Gastroesophageal sphincter (tissue), 4 donors: ENCODE results near the gene NME4. TPM values are rescaled to one million over a fixed set of nuclear protein-coding genes. Genes with fewer than 3 reads are reported as not detected.

Source experiments
- ATAC-seq: fragments of 150-250 bp; one replicate; pipeline ENCODE4 v1.9.1; 2016; ENCODE audit warnings: mild to moderate bottlenecking, moderate library complexity
- H3K27ac ChIP-seq, 4 donors: fragments of 200-600 bp; sonication (generic) in 3 of 4; 1 replicate in 3 of 4; 2 replicates in 1 of 4; pipeline ENCODE4 v1.5.1; 2016 to 2019
- H3K27me3 ChIP-seq: fragments of 200-600 bp; sonication (generic); one replicate; pipeline ENCODE4 v1.5.1; 2019
- H3K36me3 ChIP-seq, 2 donors: fragments of 200-600 bp; sonication (generic); one replicate each; pipeline ENCODE4 v1.5.1; 2019; ENCODE audit warnings: control low read depth in 1 of 2
- H3K4me1 ChIP-seq, 3 donors: fragments of 200-600 bp; sonication (generic); 1 replicate in 2 of 3; 2 replicates in 1 of 3; pipeline ENCODE4 v1.5.1; 2016 to 2019; ENCODE audit warnings: control low read depth in 2 of 3
- H3K4me3 ChIP-seq, 2 donors: fragments of 200-600 bp; sonication (generic); one replicate each; pipeline ENCODE4 v1.5.1; 2019; ENCODE audit warnings: mild to moderate bottlenecking in 1 of 2, moderate library complexity in 1 of 2
- H3K9me3 ChIP-seq, 3 donors: fragments of 200-600 bp; sonication (generic); one replicate each; pipeline ENCODE4 v1.5.1; 2017 to 2019; ENCODE audit warnings: control low read depth in 2 of 3
- EP300 ChIP-seq: sonication (generic); formaldehyde crosslinking; IDR thresholded peaks from one replicate; pipeline ENCODE4 v1.6.1; 2017; ENCODE audit warnings: antibody characterized with exemption, mild to moderate bottlenecking
- POLR2A ChIP-seq, 2 donors: fragments of 450-650 bp; IDR thresholded peaks; one replicate each; pipeline ENCODE4 v1.6.1; 2017; ENCODE audit warnings: antibody characterized with exemption in 2 of 2, mild to moderate bottlenecking in 2 of 2, moderate library complexity in 1 of 2
- POLR2AphosphoS5 ChIP-seq: sonication (generic); formaldehyde crosslinking; IDR thresholded peaks from one replicate; pipeline ENCODE4 v1.6.1; 2017; ENCODE audit warnings: antibody characterized with exemption
- WGBS, 2 donors: methylation state at CpG; one replicate each; pipeline ENCODE4 v1.1.5; 2018; ENCODE audit warnings: low coverage in 1 of 2; 5-methylcytosine and 5-hydroxymethylcytosine counted together
- small RNA-seq, 4 donors: library from RNA; depleted of rRNA; stranded (forward); fragments of <200 nt; gene quantifications; one replicate each; pipeline ENCODE3, GENCODE V24; 2016
- total RNA-seq, 4 donors: library from RNA; depleted of rRNA; stranded (reverse); fragments of >200 nt; gene quantifications; one replicate each; pipeline ENCODE4 v1.1.0, GENCODE V29; 2016
- TF ChIP-seq, protein P1 (sequence below), 4 experiments: fragments of 200-600 bp in 2 of 4; fragments of 450-650 bp in 2 of 4; sonication (generic) in 1 of 4; IDR thresholded peaks; one replicate each; pipeline ENCODE4 v1.5.1; 2017 to 2019; ENCODE audit warnings: antibody characterized with exemption in 4 of 4, mild to moderate bottlenecking in 2 of 4, moderate library complexity in 2 of 4

The NME4 gene
- total RNA-seq, 4 donors from 2014 or later = 61.1 to 169 (median 136) TPM

DNA sequence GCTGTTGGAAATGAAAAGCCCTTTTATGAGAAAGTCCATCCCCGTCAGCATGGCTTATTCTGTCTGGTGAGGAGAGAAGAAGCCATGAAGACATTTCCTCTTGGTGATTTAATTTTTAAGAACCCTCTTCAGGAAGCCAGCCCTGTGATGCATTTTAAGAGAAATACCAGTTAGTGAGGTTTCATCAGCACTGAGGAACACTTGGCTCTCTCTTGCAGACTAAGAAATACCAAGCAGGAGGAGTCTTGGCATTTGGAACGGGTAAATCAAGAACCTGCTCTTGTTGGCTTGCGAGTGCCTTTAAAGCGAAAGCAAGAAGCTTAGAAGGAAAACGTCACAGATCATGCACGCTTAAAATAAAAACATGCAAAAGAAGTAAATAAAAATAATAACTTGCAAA lies 46.0 kb downstream of the NME4 start:
- H3K27ac ChIP-seq = no peak overlapping the region
- WGBS, 2 donors = 77 to 87% methylated on average over 5 to 6 of the region's 6 CpGs
- no peak for ATAC-seq

DNA sequence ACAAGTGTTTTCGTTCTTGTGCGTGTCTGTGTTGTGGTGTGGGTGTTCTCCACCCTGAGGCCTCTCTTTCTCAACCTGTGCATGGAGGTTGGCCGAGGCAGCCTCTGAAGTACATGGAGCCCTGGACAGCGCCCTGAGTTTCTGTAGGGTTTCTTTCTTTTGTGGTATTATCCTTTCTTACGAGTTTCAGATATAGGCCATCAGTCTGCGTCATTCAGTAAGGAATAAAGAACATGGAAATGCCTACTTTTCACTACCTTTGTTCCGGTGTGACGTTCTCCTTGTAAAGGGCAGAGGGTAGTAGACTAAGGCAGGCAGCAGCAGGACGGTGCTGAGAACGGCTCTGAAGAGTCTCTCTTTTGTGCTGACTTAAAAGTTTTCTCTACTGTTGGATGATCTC lies 47.0 kb downstream of the NME4 start:
- no peak for TF ChIP-seq EP300
- no peak for TF ChIP-seq POLR2A (IDR thresholded peaks at IDR 0.05)
- no peak for TF ChIP-seq POLR2AphosphoS5
- TF ChIP-seq, protein P1, sequence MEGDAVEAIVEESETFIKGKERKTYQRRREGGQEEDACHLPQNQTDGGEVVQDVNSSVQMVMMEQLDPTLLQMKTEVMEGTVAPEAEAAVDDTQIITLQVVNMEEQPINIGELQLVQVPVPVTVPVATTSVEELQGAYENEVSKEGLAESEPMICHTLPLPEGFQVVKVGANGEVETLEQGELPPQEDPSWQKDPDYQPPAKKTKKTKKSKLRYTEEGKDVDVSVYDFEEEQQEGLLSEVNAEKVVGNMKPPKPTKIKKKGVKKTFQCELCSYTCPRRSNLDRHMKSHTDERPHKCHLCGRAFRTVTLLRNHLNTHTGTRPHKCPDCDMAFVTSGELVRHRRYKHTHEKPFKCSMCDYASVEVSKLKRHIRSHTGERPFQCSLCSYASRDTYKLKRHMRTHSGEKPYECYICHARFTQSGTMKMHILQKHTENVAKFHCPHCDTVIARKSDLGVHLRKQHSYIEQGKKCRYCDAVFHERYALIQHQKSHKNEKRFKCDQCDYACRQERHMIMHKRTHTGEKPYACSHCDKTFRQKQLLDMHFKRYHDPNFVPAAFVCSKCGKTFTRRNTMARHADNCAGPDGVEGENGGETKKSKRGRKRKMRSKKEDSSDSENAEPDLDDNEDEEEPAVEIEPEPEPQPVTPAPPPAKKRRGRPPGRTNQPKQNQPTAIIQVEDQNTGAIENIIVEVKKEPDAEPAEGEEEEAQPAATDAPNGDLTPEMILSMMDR (IDR thresholded peaks at IDR 0.05) = no peak
- H3K27me3 ChIP-seq = no peaks in the 10 kb centered on the region

More for the DNA sequence above, 46.0 kb downstream of the NME4 start:
- TF ChIP-seq, protein P1 (IDR thresholded peaks at IDR 0.05) = no peak
- no peak for TF ChIP-seq POLR2AphosphoS5
- no peak for TF ChIP-seq POLR2A (IDR thresholded peaks at IDR 0.05)
- TF ChIP-seq EP300 = no peak
- Histone ChIP-seq H3K4me3 (no peak overlapping the region), H3K4me1 (peaks cover 0 to 6% (median 0%) of the 10 kb centered on the region in 3 donors), H3K36me3 (peaks cover 0 to 10% of the 10 kb centered on the region in 2 donors), H3K27me3 (no peaks in the 10 kb centered on the region), H3K9me3 (no peaks in the 10 kb centered on the region)

DNA sequence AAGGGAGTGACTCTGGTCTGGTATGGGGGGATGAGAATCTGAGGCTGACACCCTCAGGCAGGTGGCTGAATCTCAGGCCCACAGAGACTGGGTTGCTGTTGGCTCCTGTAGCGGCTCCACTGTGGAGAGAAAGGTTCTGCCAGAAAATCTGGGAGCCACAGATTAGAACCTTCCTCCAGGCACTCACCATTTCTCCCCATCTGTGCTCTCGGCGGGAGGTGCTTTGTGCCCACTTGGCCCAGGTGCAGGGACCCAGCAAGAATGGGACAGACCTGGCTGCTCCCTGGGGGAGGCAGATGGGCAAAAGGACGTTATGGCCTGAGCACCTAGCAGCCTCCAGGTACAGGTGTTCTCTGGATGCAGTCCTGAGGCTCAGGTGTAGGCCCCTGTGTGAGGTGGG lies 48.6 kb downstream of the NME4 start:
- Histone ChIP-seq H3K9me3 (no peaks in the 10 kb centered on the region), H3K4me1 (peaks cover 0 to 9% (median 0%) of the 10 kb centered on the region in 3 donors), H3K27me3 (no peaks in the 10 kb centered on the region), H3K4me3 (no peak overlapping the region), H3K36me3 (peaks cover 0 to 7% of the 10 kb centered on the region in 2 donors), H3K27ac (no peak overlapping the region)
- ATAC-seq = no peak
- WGBS, 2 donors = 67% methylated on average over 2 of the region's 4 CpGs; no CpG with 5 or more reads in 1 of the 2 donors
- no peak for TF ChIP-seq POLR2AphosphoS5
- TF ChIP-seq EP300 = no peak
- TF ChIP-seq, protein P1 (IDR thresholded peaks at IDR 0.05) = no peak
- TF ChIP-seq POLR2A (IDR thresholded peaks at IDR 0.05) = no peak

More for the DNA sequence above, 47.0 kb downstream of the NME4 start:
- no peak overlapping the region for H3K27ac ChIP-seq
- H3K9me3 ChIP-seq = no peaks in the 10 kb centered on the region
- H3K36me3 ChIP-seq = peaks cover 0 to 10% of the 10 kb centered on the region in 2 donors
- H3K4me1 ChIP-seq = peaks cover 0 to 6% (median 0%) of the 10 kb centered on the region in 3 donors
- no peak for ATAC-seq
- no peak overlapping the region for H3K4me3 ChIP-seq
- 72 to 89% methylated on average over 2 to 10 of the region's 10 CpGs for WGBS, 2 donors

Small RNA genes within 50 kb of the gene (small RNA-seq; reads per million reads assigned to genes)
- 0 reads per million in 4 donors for gene RF00019

Other genes with a start within 250 kb of the NME4 start
- gene HBZ, start 244.6 kb upstream of the NME4 start, total RNA-seq = not detected
- 1 to 10 TPM in 1 of 4 donors, not detected in 3; 3.0 TPM for gene HBM, start 231.2 kb upstream of the NME4 start, total RNA-seq
- gene HBA2, start 224.3 kb upstream of the NME4 start, total RNA-seq = 10 to 100 TPM in 3 of 4 donors, not detected in 1; 40.9 to 72.6 (median 57.7) TPM
- 10 to 100 TPM in 3 of 4 donors, not detected in 1; 15.5 to 96.7 (median 53.1) TPM for gene HBA1, start 220.5 kb upstream of the NME4 start, total RNA-seq
- not detected for gene HBQ1, start 216.7 kb upstream of the NME4 start, total RNA-seq
- gene LUC7L, start 167.8 kb upstream of the NME4 start, total RNA-seq = 100 to 1,000 TPM in 1 of 4 donors, 10 to 100 TPM in 3; 34.7 to 112 (median 59.6) TPM
- gene FAM234A, start 162.4 kb upstream of the NME4 start, total RNA-seq = 100 to 1,000 TPM in 2 of 4 donors, 10 to 100 TPM in 2; 54.5 to 123 (median 93.2) TPM
- 10 to 100 TPM in 2 of 4 donors, 1 to 10 TPM in 2; 3.0 to 11.5 (median 10.1) TPM for gene RGS11, start 121.3 kb upstream of the NME4 start, total RNA-seq
- gene ARHGDIG, start 116.6 kb upstream of the NME4 start, total RNA-seq = 1 to 10 TPM; 1.2 to 2.7 (median 1.8) TPM
- gene PDIA2, start 114.0 kb upstream of the NME4 start, total RNA-seq = under 1 TPM in 2 of 4 donors, not detected in 2; 0.81 to 0.93 TPM
- 10 to 100 TPM; 26.0 to 58.8 (median 32.9) TPM for gene AXIN1, start 44.5 kb upstream of the NME4 start, total RNA-seq
- gene MRPL28, start 26.7 kb upstream of the NME4 start, total RNA-seq = 10 to 100 TPM; 47.7 to 93.5 (median 55.8) TPM
- 10 to 100 TPM; 19.9 to 47.6 (median 24.3) TPM for gene PGAP6, start 15.2 kb upstream of the NME4 start, total RNA-seq
- 10 to 100 TPM; 11.7 to 25.4 (median 19.9) TPM for gene DECR2, start 4.7 kb downstream of the NME4 start, total RNA-seq
- gene RAB11FIP3, start 28.4 kb downstream of the NME4 start, total RNA-seq = 10 to 100 TPM; 47.4 to 88.9 (median 58.6) TPM
- gene CAPN15, start 130.5 kb downstream of the NME4 start, total RNA-seq = 10 to 100 TPM; 21.8 to 42.7 (median 29.2) TPM
- not detected for gene PRR35, start 163.2 kb downstream of the NME4 start, total RNA-seq
- gene NHLRC4, start 169.8 kb downstream of the NME4 start, total RNA-seq = 1 to 10 TPM in 2 of 4 donors, under 1 TPM in 2; 0.47 to 2.9 (median 0.87) TPM
- 10 to 100 TPM; 30.4 to 42.4 (median 36.8) TPM for gene PIGQ, start 172.8 kb downstream of the NME4 start, total RNA-seq
- gene RAB40C, start 192.9 kb downstream of the NME4 start, total RNA-seq = 10 to 100 TPM; 17.7 to 28.3 (median 22.1) TPM
- under 1 TPM in 3 of 4 donors, not detected in 1; 0.17 to 0.93 (median 0.35) TPM for gene WFIKKN1, start 233.8 kb downstream of the NME4 start, total RNA-seq
- gene METTL26, start 239.1 kb downstream of the NME4 start, total RNA-seq = 100 to 1,000 TPM in 3 of 4 donors, 10 to 100 TPM in 1; 94.8 to 146 (median 112) TPM
- 10 to 100 TPM; 25.4 to 70.0 (median 51.9) TPM for gene MCRIP2, start 244.6 kb downstream of the NME4 start, total RNA-seq